ENCODE measurements around the gene ADGRD2.

Gene ADGRD2

GRCh38 chr9:124438091-124438490, 12.2 kb upstream of the ADGRD2 start:
- no peak for DNase-seq (ENCODE audit: extremely low read depth in 1 of 2, low read depth in 1 of 2)

DNA sequence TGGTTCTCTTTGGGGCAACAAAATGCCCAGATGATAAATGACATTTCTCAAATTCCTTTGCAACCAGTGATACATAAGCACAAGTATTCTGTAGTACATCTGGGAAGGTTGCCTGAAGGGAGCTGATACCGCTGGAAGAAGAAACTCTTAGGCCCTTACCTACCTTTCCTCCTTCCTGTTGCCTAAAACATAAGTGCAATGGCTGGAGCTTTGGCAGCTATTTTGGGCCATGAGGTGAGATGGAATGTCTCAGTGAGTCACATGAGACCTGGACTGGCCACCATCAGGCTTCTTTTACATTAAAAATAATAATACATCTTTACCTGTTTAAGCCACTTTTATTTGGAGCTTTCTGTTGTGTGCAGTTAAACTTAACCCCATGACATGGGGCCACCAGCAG, 11.2 kb upstream of the ADGRD2 start:
- no peak for DNase-seq (ENCODE audit: extremely low read depth in 1 of 2, low read depth in 1 of 2)

DNA sequence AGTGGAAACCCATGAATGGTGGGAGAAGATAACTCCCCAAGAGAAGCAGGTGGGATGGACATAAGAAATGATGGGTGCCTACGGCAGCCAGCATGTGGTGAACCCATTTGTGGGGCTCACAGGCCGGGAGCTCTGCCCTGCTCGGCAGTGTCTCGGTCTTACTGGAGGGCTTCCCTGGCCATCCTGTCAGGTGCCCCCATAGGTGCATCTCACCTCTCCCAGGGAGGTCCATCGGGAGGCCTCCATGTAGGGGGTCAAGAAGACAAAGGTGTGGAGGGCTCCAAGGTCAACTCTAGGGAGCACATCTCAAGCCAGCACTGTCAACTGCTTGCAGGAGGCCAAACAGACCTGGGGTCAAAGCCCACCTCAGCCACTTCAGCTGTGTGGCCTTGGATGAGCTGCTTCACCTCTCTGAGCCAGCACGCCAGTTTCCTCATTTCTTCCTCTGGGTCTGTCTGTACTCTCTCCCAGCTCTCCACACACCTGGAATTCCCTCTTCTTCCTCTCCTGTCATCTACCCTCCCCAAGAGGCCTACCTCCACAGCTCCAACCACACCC, 10.5 kb upstream of the ADGRD2 start:
- DNase-seq (ENCODE audit: extremely low read depth in 1 of 2, low read depth in 1 of 2) = no peak

DNA sequence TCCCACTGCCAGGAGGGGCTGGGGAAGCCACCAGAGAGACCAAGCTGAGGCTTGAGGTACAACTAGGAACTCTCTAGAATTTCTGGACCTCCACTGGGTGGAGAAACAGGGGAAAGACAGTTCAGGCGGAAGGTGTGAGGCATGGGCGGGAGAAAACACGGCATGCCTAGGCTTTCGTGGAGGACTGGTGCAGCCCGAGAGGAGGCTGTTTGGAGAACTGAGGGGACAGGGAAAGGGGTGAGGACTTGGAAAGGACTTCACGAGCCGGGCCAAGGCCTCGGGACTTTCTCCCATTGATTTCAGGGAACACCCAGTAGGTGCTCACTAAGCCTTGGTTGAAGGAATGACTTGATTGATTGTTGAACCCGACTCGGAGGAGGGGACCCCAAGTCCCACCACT, 9.5 kb upstream of the ADGRD2 start:
- no peak for DNase-seq (ENCODE audit: extremely low read depth in 1 of 2, low read depth in 1 of 2)

DNA sequence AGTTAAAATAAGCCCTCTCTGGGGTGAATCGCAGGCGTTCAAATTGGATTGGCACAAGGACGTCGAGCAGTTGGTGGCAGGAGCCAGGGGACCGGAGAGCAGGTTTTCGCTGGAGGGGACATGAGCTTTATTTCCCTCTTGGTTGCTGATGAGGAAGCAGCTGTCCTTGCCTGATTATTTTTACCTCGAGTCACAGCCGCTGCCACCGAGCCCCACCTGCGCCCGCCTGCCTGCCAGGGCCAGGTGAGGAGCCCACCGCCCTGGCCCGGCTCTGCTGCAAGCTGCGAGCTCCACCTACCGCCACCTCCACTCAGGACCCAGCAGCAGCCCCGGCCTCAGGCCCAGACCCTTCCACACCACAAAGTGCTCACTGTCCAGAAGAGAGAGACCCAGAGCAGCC, 9.0 kb upstream of the ADGRD2 start:
- no peak for DNase-seq (ENCODE audit: extremely low read depth in 1 of 2, low read depth in 1 of 2)

DNA sequence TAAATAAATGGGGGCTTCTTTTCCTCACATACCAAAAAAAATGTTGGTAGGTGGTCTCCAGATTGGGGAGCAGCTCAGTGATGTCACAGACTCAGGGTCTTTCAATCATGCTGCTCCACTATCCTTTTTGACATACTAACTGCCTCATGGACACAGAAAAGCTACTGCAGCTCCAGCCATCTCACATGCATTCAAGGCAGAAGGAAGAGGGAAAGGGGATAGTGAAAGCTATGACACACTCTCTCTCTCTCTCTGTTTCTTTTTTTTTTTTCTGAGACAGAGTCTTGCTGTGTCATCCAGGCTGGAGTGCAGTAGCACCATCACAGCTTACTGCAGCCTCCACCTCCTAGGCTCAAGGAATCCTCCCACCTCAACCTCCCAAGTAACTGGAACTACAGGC, 7.9 kb upstream of the ADGRD2 start:
- DNase-seq (ENCODE audit: extremely low read depth in 1 of 2, low read depth in 1 of 2) = no peak

DNA sequence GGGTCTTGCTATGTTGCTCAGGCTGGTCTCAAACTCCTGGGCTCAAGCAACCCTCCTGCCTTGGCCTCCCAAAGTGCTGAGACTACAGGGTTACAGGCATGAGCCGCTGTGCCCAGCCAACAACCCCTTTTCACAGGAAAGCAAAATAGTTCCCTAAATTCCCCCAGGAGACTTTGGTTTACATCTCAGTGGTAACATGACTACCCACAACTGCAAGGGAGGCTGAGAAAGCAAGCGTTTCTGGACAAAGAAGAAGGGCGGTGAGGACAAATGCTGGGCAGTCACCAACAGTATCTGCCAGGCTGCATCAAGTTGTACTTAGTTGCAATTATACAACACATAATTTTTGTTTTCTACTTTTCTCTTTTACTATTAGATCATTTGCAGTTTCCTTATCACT, 7.4 kb upstream of the ADGRD2 start:
- DNase-seq (ENCODE audit: extremely low read depth in 1 of 2, low read depth in 1 of 2) = no peak

DNA sequence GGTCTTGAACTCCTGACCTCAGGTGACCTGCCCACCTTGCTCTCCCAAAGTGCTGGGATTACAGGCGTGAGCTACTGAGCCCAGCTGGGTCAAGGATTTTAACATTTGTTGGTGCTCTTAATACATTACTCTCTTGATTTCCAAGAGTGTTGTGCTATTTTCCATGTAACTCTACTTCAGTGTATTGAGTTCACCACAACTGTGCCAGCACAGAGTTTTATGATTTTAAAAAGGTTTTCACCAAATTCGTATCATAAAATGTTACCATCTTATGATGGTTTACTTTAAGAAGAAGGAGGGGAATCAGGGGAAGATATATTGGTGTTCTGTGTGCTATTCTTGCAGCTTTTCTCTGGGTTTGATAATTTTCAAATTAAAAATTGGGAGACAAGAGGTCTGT, 6.6 kb upstream of the ADGRD2 start:
- DNase-seq (ENCODE audit: extremely low read depth in 1 of 2, low read depth in 1 of 2) = no peak

- DNase-seq (ENCODE audit: extremely low read depth in 1 of 2, low read depth in 1 of 2) = no peak
Observed at GRCh38 chr9:124444166-124444565, 6.1 kb upstream of the ADGRD2 start.

GRCh38 chr9:124447297-124447661, 3.0 kb upstream of the ADGRD2 start:
- DNase-seq (ENCODE audit: extremely low read depth in 1 of 2, low read depth in 1 of 2) = no peak

- DNase-seq (ENCODE audit: extremely low read depth in 1 of 2, low read depth in 1 of 2) = no peak
Observed at GRCh38 chr9:124448019-124448418, 2.2 kb upstream of the ADGRD2 start.

DNA sequence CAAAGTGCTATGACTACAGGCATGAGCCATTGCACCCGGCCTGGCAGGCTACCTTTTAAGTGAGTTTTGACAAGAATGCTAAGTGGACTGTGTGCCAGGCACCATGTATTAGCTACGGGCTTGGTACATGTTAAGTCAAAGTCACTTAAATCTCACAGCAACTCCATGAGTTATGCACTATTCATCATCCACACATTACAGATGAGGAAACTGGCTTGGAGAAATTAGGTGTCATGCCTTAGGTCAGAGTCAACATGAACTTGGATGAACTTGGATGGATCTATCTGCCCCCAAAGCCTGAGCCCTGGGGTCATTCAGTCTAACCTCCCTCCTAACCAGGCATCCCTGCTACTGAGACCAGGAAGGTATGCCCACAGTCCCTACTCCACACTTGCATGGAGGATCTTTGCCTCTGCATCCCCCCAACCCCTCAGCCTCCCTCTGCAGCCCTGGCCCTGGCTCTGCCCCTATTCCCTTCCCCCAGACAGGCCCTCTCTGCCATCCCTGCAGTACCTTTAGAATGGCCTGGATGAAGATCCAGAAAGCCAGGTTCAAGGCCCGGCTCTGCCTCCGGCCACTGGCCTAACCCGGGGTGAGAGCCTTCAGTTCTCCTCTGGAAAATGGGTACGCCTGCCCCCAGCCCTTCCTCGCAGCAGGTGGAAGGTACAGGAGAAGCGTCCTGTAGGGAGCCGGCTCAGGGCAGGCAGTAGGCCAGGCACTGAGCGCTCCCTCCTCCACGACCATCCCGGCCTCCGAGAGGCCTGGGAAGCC, 685 bp upstream of the ADGRD2 start:
- DNase-seq (ENCODE audit: extremely low read depth in 1 of 2, low read depth in 1 of 2) = no peak

DNA sequence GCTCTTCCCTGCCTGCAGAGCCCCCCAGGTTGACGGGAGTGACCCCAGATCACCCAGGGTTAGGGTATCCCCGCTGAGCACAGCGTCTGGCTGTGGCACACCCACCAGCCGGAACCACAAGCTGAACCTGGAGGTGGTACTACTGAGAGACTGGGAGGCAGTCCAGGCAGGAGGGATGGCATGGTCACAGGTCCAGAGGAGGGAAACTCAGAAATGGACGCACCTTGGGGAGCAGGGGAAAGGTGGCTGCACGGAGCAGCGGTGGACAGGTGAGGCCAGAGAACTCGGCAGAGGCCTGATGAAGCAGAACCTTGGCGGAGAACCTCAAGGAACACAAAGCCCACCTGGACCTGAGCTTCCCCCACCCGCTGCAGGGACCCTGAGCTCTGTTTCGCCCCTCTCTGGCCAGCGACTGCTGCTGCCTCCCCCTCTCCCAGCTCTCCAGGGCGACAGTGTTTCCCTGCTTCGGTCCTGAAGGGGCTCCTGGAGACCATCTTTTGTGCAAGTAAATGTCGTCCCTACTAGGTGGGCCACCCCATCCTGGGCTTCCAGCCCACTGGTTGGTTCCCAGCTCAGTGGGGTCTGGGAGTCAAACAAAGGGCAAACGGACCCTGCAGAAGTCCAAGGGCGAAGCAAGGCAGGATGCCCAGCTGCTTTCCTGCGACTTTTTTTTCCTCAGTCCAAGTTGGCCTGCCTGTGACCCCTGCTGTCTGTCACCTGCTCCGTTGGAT, 845 bp downstream of the ADGRD2 start:
- DNase-seq (ENCODE audit: extremely low read depth in 1 of 2, low read depth in 1 of 2) = no peak

GRCh38 chr9:124452326-124452725, 2.1 kb downstream of the ADGRD2 start:
- DNase-seq (ENCODE audit: extremely low read depth in 1 of 2, low read depth in 1 of 2) = no peak

DNA sequence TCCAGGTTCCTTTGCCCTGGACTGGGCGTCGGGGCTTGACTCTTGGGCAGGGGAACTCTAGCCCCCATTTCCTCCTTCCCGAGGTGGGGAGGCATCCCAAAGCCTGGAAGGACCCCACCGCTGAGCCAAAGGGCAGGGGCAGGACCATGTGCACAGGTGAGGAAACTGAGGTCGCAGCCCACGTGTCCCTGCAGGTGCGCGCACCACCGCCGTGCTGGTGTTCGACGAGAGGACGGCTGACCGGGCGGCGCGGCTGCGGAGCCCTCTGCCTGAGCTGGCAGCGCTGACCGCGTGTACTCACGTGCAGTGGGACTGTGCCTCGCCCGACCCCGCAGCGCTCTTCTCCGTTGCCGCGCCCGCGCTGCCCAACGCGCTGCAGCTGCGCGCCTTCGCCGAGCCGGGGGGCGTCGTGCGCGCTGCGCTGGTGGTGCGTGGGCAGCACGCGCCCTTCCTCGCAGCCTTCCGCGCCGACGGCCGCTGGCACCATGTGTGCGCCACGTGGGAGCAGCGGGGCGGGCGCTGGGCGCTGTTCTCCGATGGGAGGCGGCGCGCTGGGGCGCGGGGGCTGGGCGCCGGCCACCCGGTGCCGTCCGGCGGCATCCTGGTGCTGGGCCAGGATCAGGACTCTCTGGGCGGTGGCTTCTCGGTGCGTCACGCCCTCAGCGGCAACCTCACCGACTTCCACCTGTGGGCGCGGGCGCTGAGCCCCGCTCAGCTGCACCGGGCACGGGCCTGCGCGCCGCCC, 2.8 kb downstream of the ADGRD2 start:
- no peak for DNase-seq (ENCODE audit: extremely low read depth in 1 of 2, low read depth in 1 of 2)

DNA sequence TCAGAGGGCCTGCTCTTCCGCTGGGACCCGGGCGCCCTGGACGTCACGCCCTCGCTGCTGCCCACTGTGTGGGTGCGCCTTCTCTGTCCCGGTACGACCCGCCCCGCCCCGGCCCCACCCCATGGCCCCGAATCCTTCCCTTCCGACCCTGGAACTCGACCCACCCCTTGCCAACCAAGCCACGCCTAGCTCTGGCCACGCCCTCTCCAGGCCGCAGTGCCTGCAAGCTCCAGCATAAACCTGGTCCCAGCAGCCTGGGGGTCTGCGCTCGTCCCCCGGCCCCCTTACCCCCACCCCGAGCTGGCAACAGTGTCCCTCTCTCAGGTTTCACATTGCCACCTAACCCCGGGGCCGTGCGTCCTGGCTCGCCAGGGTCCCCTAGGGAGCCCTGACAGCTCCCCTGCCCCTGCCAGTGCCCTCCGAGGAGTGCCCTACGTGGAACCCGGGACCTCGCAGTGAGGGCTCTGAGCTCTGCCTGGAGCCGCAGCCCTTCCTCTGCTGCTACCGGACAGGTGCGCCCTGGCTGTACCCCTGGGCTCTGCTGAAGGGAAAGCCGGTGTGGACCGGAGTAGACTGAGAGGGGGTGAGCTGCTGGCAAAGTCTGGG, 3.4 kb downstream of the ADGRD2 start:
- DNase-seq (ENCODE audit: extremely low read depth in 1 of 2, low read depth in 1 of 2) = no peak

DNA sequence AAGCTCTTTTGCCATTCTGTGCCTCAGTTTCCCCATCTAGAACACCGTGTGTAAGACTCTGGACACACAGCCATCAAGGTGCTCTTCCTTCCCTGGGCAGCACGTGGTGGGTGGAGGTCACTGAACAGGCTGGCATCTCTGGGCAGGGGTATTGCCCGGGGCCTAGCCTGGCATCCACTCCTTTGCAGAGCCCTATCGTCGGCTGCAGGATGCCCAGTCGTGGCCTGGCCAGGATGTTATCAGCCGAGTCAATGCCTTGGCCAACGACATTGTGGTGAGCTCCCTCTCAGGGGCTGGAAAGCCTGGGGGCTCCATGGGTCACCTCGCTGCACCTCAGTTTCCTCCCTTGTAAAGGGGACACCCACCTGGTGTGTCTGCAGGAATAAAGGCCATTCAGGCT, 4.0 kb downstream of the ADGRD2 start:
- DNase-seq (ENCODE audit: extremely low read depth in 1 of 2, low read depth in 1 of 2) = no peak

- DNase-seq (ENCODE audit: extremely low read depth in 1 of 2, low read depth in 1 of 2) = no peak
Observed at GRCh38 chr9:124454791-124455443, 4.7 kb downstream of the ADGRD2 start.

DNA sequence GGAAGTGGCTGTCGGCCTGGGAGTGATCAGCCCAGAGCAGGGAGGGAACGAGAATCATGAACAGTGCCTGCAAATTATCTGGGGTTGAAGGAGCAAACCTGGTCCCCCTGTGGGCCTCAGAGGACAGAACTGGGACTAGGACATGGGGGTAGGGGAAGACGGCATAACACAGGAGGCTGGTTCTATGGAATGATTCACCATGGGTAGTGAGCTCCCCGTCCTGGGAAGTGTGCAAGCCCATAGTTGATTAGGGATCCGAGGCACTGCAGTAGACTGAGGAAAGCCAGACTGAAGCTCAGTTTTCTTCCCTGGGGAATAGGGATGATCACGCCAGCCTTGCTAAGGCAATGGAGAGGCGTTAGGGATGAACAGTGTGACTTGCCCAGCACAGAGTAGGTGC, 5.6 kb downstream of the ADGRD2 start:
- no peak for DNase-seq (ENCODE audit: extremely low read depth in 1 of 2, low read depth in 1 of 2)

- DNase-seq (ENCODE audit: extremely low read depth in 1 of 2, low read depth in 1 of 2) = no peak
Observed at GRCh38 chr9:124456341-124457078, 6.3 kb downstream of the ADGRD2 start.
